ENCODE results near the gene KIF15.

DNA sequence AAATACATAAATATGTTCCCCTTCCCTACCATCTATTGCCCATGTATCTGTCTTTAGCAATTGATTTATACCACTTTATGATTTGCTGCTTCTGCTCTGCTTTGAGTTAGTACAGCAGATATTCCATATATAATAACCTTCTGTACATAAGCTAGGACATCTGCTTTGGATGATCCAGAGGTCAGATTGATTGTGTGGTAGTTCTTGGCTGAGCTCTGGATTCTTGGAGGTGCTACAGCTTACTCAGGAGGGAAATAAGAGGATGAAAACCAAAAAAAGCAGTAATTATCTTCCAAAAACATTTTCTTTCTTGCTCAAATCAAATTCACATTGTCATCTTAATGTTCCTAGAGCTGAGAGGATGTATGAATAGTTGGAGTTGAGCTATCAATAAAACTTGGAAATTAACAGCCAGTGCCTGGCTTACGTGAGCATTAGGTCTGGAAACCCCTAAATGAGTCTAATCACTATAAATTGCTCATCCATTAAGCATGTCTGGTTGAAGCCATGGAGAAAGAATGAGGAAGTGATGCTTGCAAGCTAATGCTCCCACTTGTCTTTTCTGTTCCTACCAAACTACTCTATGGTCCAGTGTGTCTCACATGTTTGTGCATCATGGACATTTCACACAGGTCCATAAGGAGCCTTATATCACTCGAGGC, 63.8 kb downstream of the KIF15 start:
- TF ChIP-seq POLR2AphosphoS5 (IDR thresholded peaks at IDR 0.05; ENCODE audit: borderline replicate concordance, low read depth, low read length): no peak
- TF ChIP-seq FOXP2 (optimal IDR thresholded peaks at IDR 0.05; ENCODE audit: control extremely low read depth, extremely low read length, insufficient read depth): no peak

Data from SK-N-MC (cell line).